NCI-H2227 treated with DMSO at 0.1 percent for 48 hours (cell line): Measurements from ENCODE around the gene TUT7.

Experiments used
- DNase-seq: peaks from one replicate; lab custom pipeline; 2025; lab: John Stamatoyannopoulos, UW

Gene TUT7

DNA sequence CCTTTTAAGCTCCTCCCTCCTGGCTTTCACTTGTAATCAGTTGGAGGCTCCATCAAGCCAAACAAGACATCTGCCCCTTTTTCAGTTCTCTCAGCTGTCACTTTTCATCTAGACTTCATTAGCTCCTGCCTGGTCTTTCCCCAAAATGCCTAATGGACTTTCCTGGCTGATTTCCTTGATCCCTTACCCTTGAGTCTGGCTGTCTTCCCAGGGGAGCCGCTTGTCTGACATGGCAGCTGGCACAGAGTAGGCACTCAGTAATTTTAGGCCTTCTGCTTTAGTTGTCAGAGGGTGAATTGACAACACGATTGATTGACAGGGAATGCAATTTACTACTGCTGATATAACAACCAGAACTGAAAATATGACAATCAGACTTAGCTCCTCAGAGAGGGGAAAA is 96.8 kb downstream of the TUT7 start:
- DNase-seq, result no peak

DNA sequence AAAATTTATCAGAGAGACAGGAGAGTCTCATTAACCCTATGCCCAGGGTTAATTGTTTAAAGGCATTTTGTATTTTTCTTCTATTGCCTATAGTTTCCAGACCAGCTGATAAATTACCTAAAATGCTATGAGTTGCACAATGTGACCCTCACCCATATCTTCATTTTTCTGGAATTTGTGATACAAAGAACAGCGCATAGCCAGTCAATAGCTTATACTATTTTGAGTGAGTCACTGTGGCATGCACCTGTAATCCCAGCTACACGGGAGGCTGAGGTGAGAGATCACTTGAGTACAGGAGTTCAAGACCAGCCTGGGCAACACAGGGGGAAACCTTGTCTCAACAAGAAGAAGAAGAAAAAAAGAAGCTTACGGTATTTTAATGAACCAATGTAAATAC is 97.6 kb downstream of the TUT7 start:
- no peak for DNase-seq

DNA sequence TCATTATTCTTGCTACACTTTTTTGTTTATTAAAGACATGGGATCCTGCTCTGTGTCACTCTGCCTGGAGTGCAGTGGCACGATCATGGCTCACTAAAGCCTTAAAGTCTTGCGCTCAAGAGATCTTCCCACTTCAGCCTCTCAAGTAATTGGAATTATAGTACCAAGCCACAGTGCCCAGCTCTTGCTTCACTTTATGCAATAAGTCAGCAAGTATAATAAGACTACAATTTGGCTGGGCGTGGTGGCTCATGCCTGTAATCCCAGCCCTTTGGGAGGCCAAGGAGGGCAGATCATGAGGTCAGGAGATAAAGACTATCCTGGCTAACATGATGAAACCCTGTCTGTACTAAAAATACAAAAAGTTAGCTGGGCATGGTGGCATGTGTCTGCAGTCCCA is 100.6 kb downstream of the TUT7 start:
- no peak for DNase-seq

DNA sequence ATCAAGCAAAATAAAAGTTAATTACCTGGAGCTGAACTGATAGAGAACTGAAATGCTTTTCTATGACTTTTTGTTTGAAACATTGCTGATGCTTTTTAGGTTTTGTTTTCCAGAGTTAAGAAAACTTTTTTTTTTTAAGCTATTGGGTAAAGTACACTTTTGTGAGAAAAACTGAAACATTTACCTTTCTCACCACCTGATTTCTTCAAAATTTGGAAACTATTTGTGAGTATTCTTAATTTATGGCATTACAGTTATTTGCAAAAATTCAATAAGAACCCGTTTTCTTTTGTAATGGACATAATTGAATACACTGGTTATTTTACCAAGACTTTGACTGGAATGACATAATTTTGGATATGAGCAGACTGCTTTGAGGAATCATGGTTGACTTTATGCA is 101.3 kb downstream of the TUT7 start:
- DNase-seq, result no peak

DNA sequence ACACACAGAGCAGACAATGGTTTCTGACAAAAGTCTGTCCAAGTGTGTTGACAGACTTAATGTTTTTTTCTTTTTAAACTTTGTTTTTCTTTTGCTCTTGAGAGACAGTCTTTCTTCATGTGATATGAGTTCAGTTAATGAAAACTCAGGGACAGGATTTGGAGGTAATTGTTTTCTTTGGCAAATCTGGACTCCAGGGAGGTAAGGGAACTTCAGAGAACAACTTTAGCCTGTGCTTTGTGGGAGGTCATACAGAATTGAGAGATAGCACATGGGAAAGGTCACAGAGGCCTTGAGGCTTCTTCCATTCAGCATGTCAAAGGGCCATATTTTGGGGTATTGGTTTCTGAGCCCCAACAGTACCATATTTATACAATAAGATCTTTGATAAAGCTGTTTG is 104.1 kb downstream of the TUT7 start:
- no peak for DNase-seq

- DNase-seq, result no peak
These were observed 105.5 kb downstream of the TUT7 start for GRCh38 chr9:86248746-86249145.

DNA sequence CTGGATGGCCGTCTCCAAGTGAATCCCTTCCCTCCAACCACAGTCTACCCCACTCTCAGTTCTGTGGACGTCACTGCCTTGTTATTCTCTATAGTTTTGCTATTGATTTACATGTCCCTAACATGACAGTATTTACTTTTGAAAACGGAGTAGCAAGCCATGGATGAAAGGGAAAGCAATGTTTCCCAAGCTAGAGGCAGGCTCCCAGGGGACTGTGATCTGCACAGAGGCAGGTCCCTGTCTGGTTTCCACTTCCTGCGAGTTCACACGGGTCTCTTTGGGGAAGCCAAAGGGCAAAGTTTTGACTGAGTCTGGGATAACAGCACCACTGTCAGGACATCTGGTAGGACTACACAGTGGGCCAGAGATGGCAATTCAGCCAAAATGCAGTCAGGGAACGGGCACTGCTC is 107.5 kb downstream of the TUT7 start:
- no peak for DNase-seq

DNA sequence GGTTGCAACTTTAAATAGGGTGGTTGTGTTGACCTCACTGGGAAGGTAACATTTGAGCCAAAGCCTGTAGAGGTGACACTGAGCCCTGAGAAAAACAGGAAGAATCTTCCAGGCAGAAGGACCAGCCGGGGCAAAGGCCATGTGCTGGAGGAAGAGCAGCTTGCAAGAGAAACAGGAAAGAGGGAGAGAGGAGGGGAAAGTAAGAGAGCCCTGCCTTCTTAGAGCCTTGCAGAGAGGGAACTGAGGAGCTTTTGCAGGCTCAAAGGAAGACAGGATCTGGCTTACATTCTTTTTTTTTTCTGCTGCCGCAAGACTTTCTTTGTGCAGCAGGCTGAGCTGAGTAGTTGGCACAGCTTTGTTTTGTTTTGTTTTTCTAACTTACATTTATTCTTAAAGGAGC is 112.1 kb downstream of the TUT7 start:
- no peak for DNase-seq

DNA sequence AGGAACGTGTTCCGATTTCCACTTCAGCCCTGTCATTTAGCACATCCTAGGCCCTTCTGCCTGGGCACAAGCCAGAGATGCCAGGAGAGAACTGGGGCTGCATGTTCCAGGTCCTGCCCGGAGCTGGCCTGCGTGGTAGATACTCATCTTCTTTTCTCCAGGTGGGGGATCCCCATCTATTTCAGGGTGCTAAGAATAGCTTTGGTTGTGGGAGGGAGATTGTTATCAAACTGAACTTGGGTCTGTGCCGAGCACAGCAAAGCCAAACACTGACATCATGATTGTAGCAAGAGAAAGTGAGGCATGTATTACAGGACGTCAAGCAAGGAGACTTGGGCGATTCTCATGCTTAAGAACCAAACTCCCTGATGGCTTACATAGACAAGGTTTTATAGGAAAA is 113.0 kb downstream of the TUT7 start:
- DNase-seq, result no peak

GRCh38 chr9:86238861-86239770 is 115.1 kb downstream of the TUT7 start:
- no peak for DNase-seq
